PC-3 (cell line): ENCODE results near the gene EIPR1.

Experiments
- CTCF ChIP-seq: fragments of 300-600 bp; sonication (generic); conservative IDR thresholded peaks from 2 replicates; pipeline ENCODE4 v1.5.1; 2017; ENCODE audit warnings: antibody characterized with exemption, low read depth, mild to moderate bottlenecking, low read length
- EZH2phosphoT487 ChIP-seq: fragments of 300-600 bp; sonication (generic); IDR thresholded peaks from 2 replicates; pipeline ENCODE4 v1.6.1; 2018; ENCODE audit warnings: mild to moderate bottlenecking, antibody characterized with exemption, low read length, borderline replicate concordance

GRCh38 chr2:3272761-3273160 is 104.9 kb downstream of the EIPR1 start:
- TF ChIP-seq CTCF, result no peak
- no peak for TF ChIP-seq EZH2phosphoT487
